Mesendoderm (in vitro differentiated cells): ENCODE data around the gene RNF144A.

Source experiments
- DNase-seq: peaks from one replicate; pipeline ENCODE4 v3.0.0; 2013
- H2AK5ac ChIP-seq: 2 replicates; pipeline ENCODE4 v1.6.1; 2013; ENCODE audit warnings: low read length, inconsistent platforms
- H2BK120ac ChIP-seq: 2 replicates; pipeline ENCODE4 v1.6.1; 2013; ENCODE audit warnings: low read depth, mild to moderate bottlenecking, low read length, moderate library complexity, mixed read lengths
- H2BK15ac ChIP-seq: replicated peaks from 2 replicates; pipeline ENCODE4 v1.6.1; 2013; ENCODE audit warnings: low read depth, mild to moderate bottlenecking, moderate library complexity
- H2BK5ac ChIP-seq: 2 replicates; pipeline ENCODE4 v1.6.1; 2013; ENCODE audit warnings: low read length, inconsistent platforms
- H3K18ac ChIP-seq: 2 replicates; pipeline ENCODE4 v1.6.1; 2013; ENCODE audit warnings: mild to moderate bottlenecking, low read length, mixed read lengths
- H3K23ac ChIP-seq: one replicate; pipeline ENCODE4 v1.6.1; 2013; ENCODE audit warnings: low read length
- H3K27ac ChIP-seq: 2 replicates; pipeline ENCODE4 v1.5.1; 2013; ENCODE audit warnings: low read depth, mild to moderate bottlenecking, inconsistent platforms, low read length, moderate library complexity
- H3K27me3 ChIP-seq: 2 replicates; pipeline ENCODE4 v1.6.1; 2013; ENCODE audit warnings: low read length, control low read depth, mild to moderate bottlenecking, inconsistent platforms; ENCODE audit not compliant: insufficient read depth, poor library complexity
- H3K36me3 ChIP-seq: 2 replicates; pipeline ENCODE4 v1.6.1; 2013; ENCODE audit warnings: low read length, inconsistent platforms; ENCODE audit not compliant: control insufficient read depth, insufficient read depth
- H3K4ac ChIP-seq: one replicate; pipeline ENCODE4 v1.6.1; 2013; ENCODE audit warnings: low read depth, mild to moderate bottlenecking, low read length, moderate library complexity
- H3K4me1 ChIP-seq: 2 replicates; pipeline ENCODE4 v1.6.1; 2013; ENCODE audit warnings: low read depth, low read length, inconsistent platforms; ENCODE audit not compliant: control insufficient read depth
- H3K4me2 ChIP-seq: 2 replicates; pipeline ENCODE4 v1.6.1; 2013; ENCODE audit warnings: low read length
- H3K4me3 ChIP-seq: 2 replicates; pipeline ENCODE4 v1.5.1; 2013; ENCODE audit warnings: mild to moderate bottlenecking, low read length
- H3K56ac ChIP-seq: one replicate; pipeline ENCODE4 v1.6.1; 2013; ENCODE audit warnings: low read length
- H3K79me1 ChIP-seq: 2 replicates; pipeline ENCODE4 v1.6.1; 2013; ENCODE audit warnings: low read length, inconsistent platforms
- H3K79me2 ChIP-seq: 2 replicates; pipeline ENCODE4 v1.6.1; 2013; ENCODE audit warnings: mild to moderate bottlenecking, low read length; ENCODE audit not compliant: control insufficient read depth, insufficient read depth
- H3K9ac ChIP-seq: 2 replicates; pipeline ENCODE4 v1.6.1; 2013; ENCODE audit warnings: low read length, inconsistent platforms
- H4K5ac ChIP-seq: one replicate; pipeline ENCODE4 v1.6.1; 2013; ENCODE audit warnings: low read length
- H4K8ac ChIP-seq: one replicate; pipeline ENCODE4 v1.6.1; 2013; ENCODE audit warnings: low read depth, mild to moderate bottlenecking, control low read depth, low read length, moderate library complexity
- WGBS: extraction: QIAGEN DNeasy Blood & Tissue Kit; methylation state at CpG from one replicate; pipeline ENCODE4 v1.1.7; 2013; ENCODE audit warnings: low lambda C conversion rate, missing lambda C conversion rate; ENCODE audit not compliant: insufficient coverage; ENCODE audit errors: extremely low coverage; 5-methylcytosine and 5-hydroxymethylcytosine counted together

Gene RNF144A

GRCh38 chr2:7052404-7052803 lies 135.2 kb downstream of the RNF144A start:
- Histone ChIP-seq H3K4me1 (no peaks in the 10 kb centered on the region), H3K4ac (no peak overlapping the region), H3K23ac (no peak overlapping the region), H3K18ac (no peak overlapping the region), H4K5ac (no peak overlapping the region), H3K4me3 (no peak overlapping the region), H3K9ac (no peak overlapping the region), H3K4me2 (no peak overlapping the region), H3K79me1 (no peaks in the 10 kb centered on the region), H3K79me2 (no peaks in the 10 kb centered on the region), H3K36me3 (no peaks in the 10 kb centered on the region), H3K27ac (no peak overlapping the region), H4K8ac (no peak overlapping the region), H3K56ac (no peak overlapping the region), H2BK120ac (no peak overlapping the region), H2AK5ac (no peak overlapping the region), H2BK15ac (no peak overlapping the region), H3K27me3 (no peaks in the 10 kb centered on the region), H2BK5ac (no peak overlapping the region)
- WGBS: no CpG with 5 or more reads among the region's 3 CpGs
- DNase-seq: no peak

GRCh38 chr2:7053650-7054265 lies 136.5 kb downstream of the RNF144A start:
- H3K36me3 ChIP-seq: no peaks in the 10 kb centered on the region
- no peaks in the 10 kb centered on the region for H3K4me1 ChIP-seq
- no peak overlapping the region for H4K5ac ChIP-seq
- no peak overlapping the region for H3K4me2 ChIP-seq
- no peak for DNase-seq
- no peak overlapping the region for H3K9ac ChIP-seq
- no peaks in the 10 kb centered on the region for H3K79me1 ChIP-seq
- no peak overlapping the region for H2BK15ac ChIP-seq
- H3K56ac ChIP-seq: no peak overlapping the region
- H2BK120ac ChIP-seq: no peak overlapping the region
- no peak overlapping the region for H4K8ac ChIP-seq
- no peak overlapping the region for H3K23ac ChIP-seq
- no peak overlapping the region for H2AK5ac ChIP-seq
- H3K4ac ChIP-seq: no peak overlapping the region
- no peak overlapping the region for H3K18ac ChIP-seq
- no CpG with 5 or more reads among the region's 6 CpGs for WGBS
- no peaks in the 10 kb centered on the region for H3K79me2 ChIP-seq
- no peaks in the 10 kb centered on the region for H3K27me3 ChIP-seq
- H3K4me3 ChIP-seq: no peak overlapping the region
- no peak overlapping the region for H3K27ac ChIP-seq
- H2BK5ac ChIP-seq: no peak overlapping the region

- no peaks in the 10 kb centered on the region for H3K79me1 ChIP-seq
- no peaks in the 10 kb centered on the region for H3K27me3 ChIP-seq
- H3K36me3 ChIP-seq: no peaks in the 10 kb centered on the region
- WGBS: 100% methylated on average over 1 of the region's 4 CpGs
- no peak overlapping the region for H2BK5ac ChIP-seq
- H3K4me3 ChIP-seq: no peak overlapping the region
- no peak overlapping the region for H2BK15ac ChIP-seq
- DNase-seq: no peak
- no peak overlapping the region for H3K18ac ChIP-seq
- H3K4ac ChIP-seq: no peak overlapping the region
- H4K5ac ChIP-seq: no peak overlapping the region
- no peak overlapping the region for H3K27ac ChIP-seq
- no peak overlapping the region for H4K8ac ChIP-seq
- H3K4me1 ChIP-seq: no peaks in the 10 kb centered on the region
- H2BK120ac ChIP-seq: no peak overlapping the region
- no peak overlapping the region for H3K23ac ChIP-seq
- H3K56ac ChIP-seq: no peak overlapping the region
- no peaks in the 10 kb centered on the region for H3K79me2 ChIP-seq
- no peak overlapping the region for H3K9ac ChIP-seq
- no peak overlapping the region for H3K4me2 ChIP-seq
- no peak overlapping the region for H2AK5ac ChIP-seq
These were observed 140.7 kb downstream of the RNF144A start for GRCh38 chr2:7057865-7058400.

GRCh38 chr2:7060156-7060555 lies 142.9 kb downstream of the RNF144A start:
- Histone ChIP-seq H3K27ac (no peak overlapping the region), H4K5ac (no peak overlapping the region), H2BK120ac (no peak overlapping the region), H3K4me3 (no peak overlapping the region), H3K27me3 (no peaks in the 10 kb centered on the region), H4K8ac (no peak overlapping the region), H3K4me1 (no peaks in the 10 kb centered on the region), H2BK15ac (no peak overlapping the region), H2AK5ac (no peak overlapping the region), H3K79me2 (no peaks in the 10 kb centered on the region), H3K18ac (no peak overlapping the region), H3K36me3 (no peaks in the 10 kb centered on the region), H3K79me1 (no peaks in the 10 kb centered on the region), H2BK5ac (no peak overlapping the region), H3K23ac (no peak overlapping the region), H3K9ac (no peak overlapping the region), H3K4me2 (no peak overlapping the region), H3K56ac (no peak overlapping the region), H3K4ac (no peak overlapping the region)
- DNase-seq: no peak
- no CpG with 5 or more reads among the region's 2 CpGs for WGBS

- no CpG with 5 or more reads among the region's 8 CpGs for WGBS
- Histone ChIP-seq H3K27me3 (no peaks in the 10 kb centered on the region), H2BK120ac (no peak overlapping the region)
These were observed 143.6 kb downstream of the RNF144A start for GRCh38 chr2:7060631-7061449.

More at GRCh38 chr2:7060631-7061449, 143.6 kb downstream of the RNF144A start:
- no peaks in the 10 kb centered on the region for H3K4me1 ChIP-seq
- no peak overlapping the region for H3K4me3 ChIP-seq
- H3K79me2 ChIP-seq: no peaks in the 10 kb centered on the region
- H3K23ac ChIP-seq: no peak overlapping the region
- H3K79me1 ChIP-seq: no peaks in the 10 kb centered on the region
- H4K5ac ChIP-seq: no peak overlapping the region
- no peaks in the 10 kb centered on the region for H3K36me3 ChIP-seq
- no peak overlapping the region for H3K18ac ChIP-seq
- H3K56ac ChIP-seq: no peak overlapping the region
- H3K27ac ChIP-seq: no peak overlapping the region
- no peak for DNase-seq
- H2AK5ac ChIP-seq: no peak overlapping the region
- no peak overlapping the region for H4K8ac ChIP-seq
- H3K4ac ChIP-seq: no peak overlapping the region
- no peak overlapping the region for H2BK15ac ChIP-seq
- no peak overlapping the region for H3K9ac ChIP-seq
- H3K4me2 ChIP-seq: no peak overlapping the region
- no peak overlapping the region for H2BK5ac ChIP-seq
